K562 (cell line): ENCODE data around the gene MAD2L1. TPM values are rescaled to one million over a fixed set of nuclear protein-coding genes. Genes with fewer than 3 reads are reported as not detected.

Experiments used
- DACH1 ChIP-seq: fragments of 450-650 bp; IDR thresholded peaks from 2 replicates; pipeline ENCODE4 v1.6.1; 2018; ENCODE audit not compliant: partially characterized antibody
- EGR1 ChIP-seq: fragments of 450-650 bp; conservative IDR thresholded peaks from 2 replicates; pipeline ENCODE4 v1.6.1; 2017; ENCODE audit warnings: mild to moderate bottlenecking
- HNRNPLL ChIP-seq: fragments of 200-400 bp; formaldehyde crosslinking; IDR thresholded peaks from 2 replicates; pipeline ENCODE4 v1.6.1; 2017; ENCODE audit warnings: low read length, low read depth, mild to moderate bottlenecking; ENCODE audit not compliant: poor library complexity, severe bottlenecking
- MXI1 ChIP-seq: IDR thresholded peaks from 2 replicates; pipeline ENCODE4 v1.6.1; 2011; ENCODE audit warnings: low read depth, mild to moderate bottlenecking, improper control_type of control experiment, low read length
- MYBL2 ChIP-seq, 2 experiments: fragments of 450-650 bp in 1 of 2; sonication (generic) in 1 of 2; formaldehyde crosslinking in 1 of 2; IDR thresholded peaks; 2 replicates each; pipeline versions ENCODE4 v1.6.1 to v1.8.1; 2017 to 2022; ENCODE audit warnings: borderline replicate concordance in 1 of 2, inconsistent platforms in 1 of 2, low read depth in 1 of 2, mild to moderate bottlenecking in 1 of 2, missing genetic modification reagents in 1 of 2, moderate library complexity in 1 of 2
- NR3C1 ChIP-seq: sonication (generic); formaldehyde crosslinking; IDR thresholded peaks from 2 replicates; pipeline ENCODE4 v1.8.1; 2022; ENCODE audit warnings: missing genetic modification reagents
- SRSF1 ChIP-seq: fragments of 200-400 bp; formaldehyde crosslinking; IDR thresholded peaks from 2 replicates; pipeline ENCODE4 v1.6.1; 2017; ENCODE audit warnings: mild to moderate bottlenecking, low read depth, low read length, moderate library complexity
- TAL1 ChIP-seq: fragments of 450-650 bp; IDR thresholded peaks from 2 replicates; pipeline ENCODE4 v1.6.1; 2016; ENCODE audit warnings: mild to moderate bottlenecking
- TOE1 ChIP-seq, 2 experiments: fragments of 450-650 bp in 1 of 2; sonication (generic) in 1 of 2; formaldehyde crosslinking in 1 of 2; IDR thresholded peaks; 2 replicates each; pipeline versions ENCODE4 v1.7.1 to v1.8.0; 2016 to 2022; ENCODE audit warnings: borderline replicate concordance in 2 of 2, mild to moderate bottlenecking in 2 of 2, antibody characterized with exemption in 1 of 2, inconsistent platforms in 1 of 2, low read depth in 1 of 2, missing genetic modification reagents in 1 of 2, moderate library complexity in 1 of 2
- UBTF ChIP-seq, 2 experiments: IDR thresholded peaks; 2 replicates each; pipeline ENCODE4 v1.6.1; 2012; ENCODE audit warnings: improper control_type of control experiment in 2 of 2, low read depth in 2 of 2, low read length in 2 of 2, borderline replicate concordance in 1 of 2
- YY1 ChIP-seq, 3 experiments: IDR thresholded peaks; 2 replicates each; pipeline ENCODE4 v1.6.1; 2011; ENCODE audit warnings: low read length in 2 of 3, mild to moderate bottlenecking in 2 of 3, moderate library complexity in 2 of 3, borderline replicate concordance in 1 of 3, control low read depth in 1 of 3, low read depth in 1 of 3; ENCODE audit not compliant: insufficient read depth in 3 of 3, insufficient replicate concordance in 2 of 3, control insufficient read depth in 1 of 3, insufficient read length in 1 of 3; ENCODE audit errors: extremely low read depth in 1 of 3
- ZBTB1 ChIP-seq: sonication (generic); formaldehyde crosslinking; IDR thresholded peaks from 2 replicates; pipeline ENCODE4 v1.8.1; 2023; ENCODE audit warnings: missing genetic modification reagents, low read depth, mild to moderate bottlenecking, borderline replicate concordance
- ZNF12 ChIP-seq: sonication (generic); formaldehyde crosslinking; IDR thresholded peaks from 2 replicates; pipeline ENCODE4 v1.4.0; 2020; ENCODE audit warnings: mild to moderate bottlenecking, missing genetic modification reagents
- ZNF707 ChIP-seq: fragments of 250-450 bp; sonication (Bioruptor Pico); conservative IDR thresholded peaks from 2 replicates; pipeline ENCODE4 v1.8.0; 2022; ENCODE audit warnings: inconsistent platforms, mild to moderate bottlenecking, moderate library complexity
- polyA plus RNA-seq, 8 experiments: library from polyadenylated mRNA; depleted of rRNA in 4 of 8; stranded (reverse) in 5 of 8; unstranded in 3 of 8; fragments of >200 nt; fragmentation: Nextera tagmentation in 2 of 8; fragmentation: Illumina TruSeq in 1 of 8; extraction: Ambion mirVana in 2 of 8; extraction: Trizol in 1 of 8; gene quantifications; 2 replicates each; pipeline versions ENCODE4 v1.2.1 to v1.2.3, GENCODE V29; 2011 to 2014; ENCODE audit warnings: inconsistent platforms in 1 of 8, missing spikeins in 1 of 8
- total RNA-seq, 7 experiments: library from RNA; depleted of rRNA in 6 of 7; stranded (reverse); fragments of >200 nt in 6 of 7; fragmentation: Illumina TruSeq in 2 of 7; extraction: Trizol in 2 of 7; gene quantifications; 2 replicates each; pipeline versions ENCODE4 v1.2.1 to v1.2.3, GENCODE V29; 2011 to 2021; ENCODE audit warnings: low replicate concordance in 1 of 7
- TF ChIP-seq, protein P1 (sequence below), 2 experiments: fragments of 450-650 bp; conservative IDR thresholded peaks; 2 replicates each; pipeline ENCODE4 v1.6.1; 2017; ENCODE audit warnings: mild to moderate bottlenecking in 2 of 2, moderate library complexity in 2 of 2
- TF ChIP-seq, protein P2 (sequence below), 2 experiments: fragments of 450-650 bp; IDR thresholded peaks; 2 replicates each; pipeline ENCODE4 v1.6.1; 2016
- TF ChIP-seq, protein P3 (sequence below): fragments of 450-650 bp; formaldehyde crosslinking; IDR thresholded peaks from 2 replicates; pipeline ENCODE4 v1.4.0; 2022; ENCODE audit warnings: missing genetic modification characterization

Gene MAD2L1
- total and polyA plus RNA-seq, 9 of the 15 experiments (the other 6 are each of a cell fraction or from before 2014, with no cell fraction given): 75.0 to 494 (median 129) TPM

- TF ChIP-seq UBTF (IDR thresholded peaks at IDR 0.05; ENCODE audit: borderline replicate concordance in 1 of 2, low read depth in 2 of 2, low read length in 2 of 2) (peak in 1 of 2 experiments; percentile 84; a peak in 2 of 4 replicates), MXI1 (peak; percentile 76), TOE1 (IDR thresholded peaks at IDR 0.05; ENCODE audit: borderline replicate concordance) (peak; percentile 43; the same call in 1 of the 2 replicates), TOE1 (CRISPR knock-in tag; IDR thresholded peaks at IDR 0.05; ENCODE audit: borderline replicate concordance, low read depth) (0 out of 2 replicates have a peak, but pooled peaks have one; percentile 19), YY1 (IDR thresholded peaks at IDR 0.05; ENCODE audit: borderline replicate concordance in 1 of 3, control insufficient read depth in 1 of 3, extremely low read depth in 1 of 3, insufficient read depth in 3 of 3, insufficient read length in 1 of 3, insufficient replicate concordance in 2 of 3, low read depth in 1 of 3, low read length in 2 of 3) (peak in 2 of 3 experiments; percentile 54 to 55), HNRNPLL (peak; percentile 97), MYBL2 (IDR thresholded peaks at IDR 0.05; ENCODE audit: low read depth) (peak; percentile 95), MYBL2 (CRISPR knock-in tag; IDR thresholded peaks at IDR 0.05; ENCODE audit: borderline replicate concordance) (no peak), SRSF1 (no peak), DACH1 (peak; percentile 35), ZBTB1 (CRISPR knock-in tag) (0 out of 2 replicates have a peak, but pooled peaks have one; percentile 13), NR3C1 (CRISPR knock-in tag) (0 out of 2 replicates have a peak, but pooled peaks have one; percentile 25), TAL1 (no peak), ZNF12 (CRISPR knock-in tag) (peak; percentile 46; the same call in 1 of the 2 replicates), ZNF707 (no peak), EGR1 (no peak)
- TF ChIP-seq, protein P1, sequence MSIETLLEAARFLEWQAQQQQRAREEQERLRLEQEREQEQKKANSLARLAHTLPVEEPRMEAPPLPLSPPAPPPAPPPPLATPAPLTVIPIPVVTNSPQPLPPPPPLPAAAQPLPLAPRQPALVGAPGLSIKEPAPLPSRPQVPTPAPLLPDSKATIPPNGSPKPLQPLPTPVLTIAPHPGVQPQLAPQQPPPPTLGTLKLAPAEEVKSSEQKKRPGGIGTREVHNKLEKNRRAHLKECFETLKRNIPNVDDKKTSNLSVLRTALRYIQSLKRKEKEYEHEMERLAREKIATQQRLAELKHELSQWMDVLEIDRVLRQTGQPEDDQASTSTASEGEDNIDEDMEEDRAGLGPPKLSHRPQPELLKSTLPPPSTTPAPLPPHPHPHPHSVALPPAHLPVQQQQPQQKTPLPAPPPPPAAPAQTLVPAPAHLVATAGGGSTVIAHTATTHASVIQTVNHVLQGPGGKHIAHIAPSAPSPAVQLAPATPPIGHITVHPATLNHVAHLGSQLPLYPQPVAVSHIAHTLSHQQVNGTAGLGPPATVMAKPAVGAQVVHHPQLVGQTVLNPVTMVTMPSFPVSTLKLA (conservative IDR thresholded peaks at IDR 0.05): peak; percentile 94 to 98
- TF ChIP-seq, protein P2, sequence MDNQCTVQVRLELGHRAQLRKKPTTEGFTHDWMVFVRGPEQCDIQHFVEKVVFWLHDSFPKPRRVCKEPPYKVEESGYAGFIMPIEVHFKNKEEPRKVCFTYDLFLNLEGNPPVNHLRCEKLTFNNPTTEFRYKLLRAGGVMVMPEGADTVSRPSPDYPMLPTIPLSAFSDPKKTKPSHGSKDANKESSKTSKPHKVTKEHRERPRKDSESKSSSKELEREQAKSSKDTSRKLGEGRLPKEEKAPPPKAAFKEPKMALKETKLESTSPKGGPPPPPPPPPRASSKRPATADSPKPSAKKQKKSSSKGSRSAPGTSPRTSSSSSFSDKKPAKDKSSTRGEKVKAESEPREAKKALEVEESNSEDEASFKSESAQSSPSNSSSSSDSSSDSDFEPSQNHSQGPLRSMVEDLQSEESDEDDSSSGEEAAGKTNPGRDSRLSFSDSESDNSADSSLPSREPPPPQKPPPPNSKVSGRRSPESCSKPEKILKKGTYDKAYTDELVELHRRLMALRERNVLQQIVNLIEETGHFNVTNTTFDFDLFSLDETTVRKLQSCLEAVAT (IDR thresholded peaks at IDR 0.05): peak in 1 of 2 experiments; percentile 42; a peak in 1 of 4 replicates
- TF ChIP-seq, protein P3, sequence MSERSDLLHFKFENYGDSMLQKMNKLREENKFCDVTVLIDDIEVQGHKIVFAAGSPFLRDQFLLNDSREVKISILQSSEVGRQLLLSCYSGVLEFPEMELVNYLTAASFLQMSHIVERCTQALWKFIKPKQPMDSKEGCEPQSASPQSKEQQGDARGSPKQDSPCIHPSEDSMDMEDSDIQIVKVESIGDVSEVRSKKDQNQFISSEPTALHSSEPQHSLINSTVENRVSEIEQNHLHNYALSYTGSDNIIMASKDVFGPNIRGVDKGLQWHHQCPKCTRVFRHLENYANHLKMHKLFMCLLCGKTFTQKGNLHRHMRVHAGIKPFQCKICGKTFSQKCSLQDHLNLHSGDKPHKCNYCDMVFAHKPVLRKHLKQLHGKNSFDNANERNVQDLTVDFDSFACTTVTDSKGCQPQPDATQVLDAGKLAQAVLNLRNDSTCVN (CRISPR knock-in tag): no peak
Observed at GRCh38 chr4:120066517-120067340, at the start of gene MAD2L1 (continued).
